Smooth muscle cell (in vitro differentiated cells): ENCODE measurements around the gene RNF125. TPM values are rescaled to one million over a fixed set of nuclear protein-coding genes. Genes with fewer than 3 reads are reported as not detected.

ENCODE experiments used
- DNase-seq: peaks from one replicate; lab custom pipeline; 2025; ENCODE audit not compliant: unreplicated experiment; lab: John Stamatoyannopoulos, UW
- H2AFZ ChIP-seq: fragments of 200-600 bp; sonication (generic); 2 replicates; pipeline ENCODE4 v1.6.0; 2016; ENCODE audit warnings: antibody characterized with exemption, low read depth, mild to moderate bottlenecking
- H3F3A ChIP-seq: fragments of 200-600 bp; sonication (generic); 2 replicates; pipeline ENCODE4 v1.6.0; 2017; ENCODE audit warnings: antibody characterized with exemption, low read depth
- H3K27ac ChIP-seq: fragments of 200-600 bp; sonication (generic); 2 replicates; pipeline ENCODE4 v1.5.1; 2016; ENCODE audit warnings: low read depth, mild to moderate bottlenecking
- H3K27me3 ChIP-seq: fragments of 200-600 bp; sonication (generic); 2 replicates; pipeline ENCODE4 v1.6.1; 2016; ENCODE audit warnings: low read depth, mild to moderate bottlenecking
- H3K36me3 ChIP-seq: fragments of 200-600 bp; sonication (generic); 2 replicates; pipeline ENCODE4 v1.5.1; 2016; ENCODE audit warnings: low read depth
- H3K4me1 ChIP-seq: fragments of 200-600 bp; sonication (generic); 2 replicates; pipeline ENCODE4 v1.5.1; 2016; ENCODE audit warnings: low read depth
- H3K4me2 ChIP-seq: fragments of 200-600 bp; sonication (generic); 2 replicates; pipeline ENCODE4 v1.6.0; 2016; ENCODE audit warnings: mild to moderate bottlenecking
- H3K4me3 ChIP-seq: fragments of 200-600 bp; sonication (generic); 2 replicates; pipeline ENCODE4 v1.5.1; 2016; ENCODE audit warnings: mild to moderate bottlenecking
- H3K79me2 ChIP-seq: fragments of 200-600 bp; sonication (generic); 2 replicates; pipeline ENCODE4 v1.6.0; 2016; ENCODE audit warnings: low read depth, mild to moderate bottlenecking
- H3K9ac ChIP-seq: fragments of 200-600 bp; sonication (generic); 2 replicates; pipeline ENCODE4 v1.6.0; 2016; ENCODE audit warnings: low read depth
- H3K9me3 ChIP-seq: fragments of 200-600 bp; sonication (generic); replicated peaks from 2 replicates; pipeline ENCODE4 v1.5.1; 2016; ENCODE audit warnings: low read depth
- H4K20me1 ChIP-seq: fragments of 200-600 bp; sonication (generic); 2 replicates; pipeline ENCODE4 v1.6.0; 2016; ENCODE audit warnings: low read depth
- CTCF ChIP-seq: fragments of 200-600 bp; sonication (generic); IDR thresholded peaks from 2 replicates; pipeline ENCODE4 v1.5.1; 2017; ENCODE audit warnings: borderline replicate concordance, mild to moderate bottlenecking, antibody characterized with exemption; ENCODE audit not compliant: insufficient read depth, poor library complexity, severe bottlenecking
- WGBS: methylation state at CpG from one replicate; pipeline ENCODE4 v1.1.7; 2016; ENCODE audit warnings: low lambda C conversion rate; 5-methylcytosine and 5-hydroxymethylcytosine counted together
- polyA plus RNA-seq: library from polyadenylated mRNA; unstranded; fragments of >200 nt; fragmentation: Nextera tagmentation; extraction: Ambion mirVana; gene quantifications from 2 replicates; pipeline ENCODE4 v1.2.1, GENCODE V29; 2016
- total RNA-seq: library from RNA; depleted of rRNA; stranded (reverse); fragments of >200 nt; gene quantifications from 2 replicates; pipeline ENCODE4 v1.2.3, GENCODE V29; 2014

The RNF125 gene
- total and polyA plus RNA-seq, 2 experiments from 2014 or later = 0.09 TPM; not detected in 1

GRCh38 chr18:32112826-32113225, 94.2 kb downstream of the RNF125 start:
- H3K79me2 ChIP-seq = peaks cover 46% of the 10 kb centered on the region
- WGBS = 94% methylated on average over 4 of the region's 4 CpGs
- no peak overlapping the region for H3K9ac ChIP-seq
- H3K9me3 ChIP-seq = no peaks in the 10 kb centered on the region
- no peak overlapping the region for H3K4me3 ChIP-seq
- DNase-seq = no peak
- no peak overlapping the region for H2AFZ ChIP-seq
- H3K4me2 ChIP-seq = no peak overlapping the region
- H3F3A ChIP-seq = no peaks in the 10 kb centered on the region
- H3K27me3 ChIP-seq = no peaks in the 10 kb centered on the region
- peaks cover 50% of the 10 kb centered on the region for H4K20me1 ChIP-seq
- H3K36me3 ChIP-seq = no peaks in the 10 kb centered on the region
- no peak overlapping the region for H3K27ac ChIP-seq
- no peaks in the 10 kb centered on the region for H3K4me1 ChIP-seq
- TF ChIP-seq CTCF = no peak

GRCh38 chr18:32114293-32114942, 95.8 kb downstream of the RNF125 start:
- Histone ChIP-seq H3K4me2 (no peak overlapping the region), H4K20me1 (peaks cover 34% of the 10 kb centered on the region), H3K4me3 (no peak overlapping the region), H3K27me3 (no peaks in the 10 kb centered on the region), H3K27ac (no peak overlapping the region), H3F3A (no peaks in the 10 kb centered on the region), H3K36me3 (no peaks in the 10 kb centered on the region), H2AFZ (no peak overlapping the region), H3K9ac (no peak overlapping the region), H3K4me1 (no peaks in the 10 kb centered on the region), H3K79me2 (peaks cover 44% of the 10 kb centered on the region), H3K9me3 (no peaks in the 10 kb centered on the region)
- WGBS = 97% methylated on average over 4 of the region's 4 CpGs
- no peak for TF ChIP-seq CTCF
- DNase-seq = no peak

- Histone ChIP-seq H3K27me3 (no peaks in the 10 kb centered on the region), H3K4me2 (no peak overlapping the region), H2AFZ (no peak overlapping the region), H4K20me1 (no peaks in the 10 kb centered on the region), H3K36me3 (peaks cover 15% of the 10 kb centered on the region), H3F3A (no peaks in the 10 kb centered on the region), H3K79me2 (peaks cover 9% of the 10 kb centered on the region), H3K4me3 (no peak overlapping the region), H3K27ac (no peak overlapping the region), H3K4me1 (no peaks in the 10 kb centered on the region), H3K9me3 (no peaks in the 10 kb centered on the region), H3K9ac (no peak overlapping the region)
- DNase-seq = no peak
- TF ChIP-seq CTCF = no peak
- WGBS = 91% methylated on average over 5 of the region's 5 CpGs
Observed at GRCh38 chr18:32122039-32122438, 103.4 kb downstream of the RNF125 start.

Other genes with a start within 250 kb of the RNF125 start
- gene TRAPPC8, start 75.7 kb upstream of the RNF125 start, total RNA-seq = 32.0 and 35.6 TPM in 2 replicates
- gene TRAPPC8, start 75.7 kb upstream of the RNF125 start, polyA plus RNA-seq = 4.8 and 9.1 TPM in 2 replicates
- 15.6 and 22.2 TPM in 2 replicates for gene RNF138, start 73.0 kb downstream of the RNF125 start, total RNA-seq
- gene RNF138, start 73.0 kb downstream of the RNF125 start, polyA plus RNA-seq = 6.7 and 10.2 TPM in 2 replicates
- not detected in 2 replicates for gene MEP1B, start 171.2 kb downstream of the RNF125 start, total RNA-seq
- gene MEP1B, start 171.2 kb downstream of the RNF125 start, polyA plus RNA-seq = not detected in 2 replicates